ENCODE data around the gene ADAMTS8. TPM values are rescaled to one million over a fixed set of nuclear protein-coding genes. Genes with fewer than 3 reads are reported as not detected.
A peak's percentile ranks its signal among the peaks of the same experiment; 100 is the strongest.

The ADAMTS8 gene
- polyA plus RNA-seq, 2 of the 4 experiments (the other 2 are of a cell fraction): 0.17 to 0.26 TPM

DNA sequence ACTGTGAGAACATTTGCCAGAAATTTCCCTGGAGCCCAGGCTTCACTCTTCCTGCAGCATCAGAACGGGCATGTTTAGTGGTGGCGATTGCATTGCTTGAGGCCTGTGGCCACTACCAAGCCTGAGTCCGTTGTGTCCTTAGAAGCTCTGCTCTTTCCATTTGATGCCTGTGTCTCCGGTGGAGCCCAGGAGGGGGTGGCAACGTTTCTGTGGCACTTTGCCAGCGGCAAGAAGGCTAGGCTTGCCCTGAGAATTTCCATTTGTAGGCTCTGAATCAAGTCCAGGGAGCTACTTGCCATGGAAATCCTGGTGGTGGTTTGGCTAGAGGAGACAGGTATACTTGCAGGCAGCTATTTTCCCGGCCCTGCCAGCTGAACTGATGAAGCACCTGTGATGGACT lies 47.1 kb downstream of the ADAMTS8 start:
- H3K4me1 ChIP-seq: no peaks in the 10 kb centered on the region
- TF ChIP-seq, protein P1, sequence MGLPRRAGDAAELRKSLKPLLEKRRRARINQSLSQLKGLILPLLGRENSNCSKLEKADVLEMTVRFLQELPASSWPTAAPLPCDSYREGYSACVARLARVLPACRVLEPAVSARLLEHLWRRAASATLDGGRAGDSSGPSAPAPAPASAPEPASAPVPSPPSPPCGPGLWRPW (IDR thresholded peaks at IDR 0.05): no peak
- TF ChIP-seq FOSB (CRISPR knock-in tag; IDR thresholded peaks at IDR 0.05) (no peak), SMC3 (IDR thresholded peaks at IDR 0.05) (no peak), FOXS1 (CRISPR knock-in tag; IDR thresholded peaks at IDR 0.05) (no peak), POLR2A (IDR thresholded peaks at IDR 0.05; ENCODE audit: low read length) (no peak), CBX2 (IDR thresholded peaks at IDR 0.05; ENCODE audit: borderline replicate concordance, low read depth) (no peak)
- CTCF ChIA-PET: interaction anchor here (1.3 kb wide), 1 partner anchor 506 kb away, joined by 3 read pairs; no protein-coding TSS in a partner anchor
- no peaks in the 10 kb centered on the region for H3K9me3 ChIP-seq
- FAIRE-seq (no peak), DNase-seq (ENCODE audit: low read depth in 1 of 2, low spot score in 1 of 2) (peak in 1 of 2 experiments; percentile 5), ATAC-seq (no peak)
- 90% methylated on average over 3 of the region's 7 CpGs for WGBS (ENCODE audit: missing lambda C conversion rate)
- H3K4me3 ChIP-seq: no peak overlapping the region
- H3K4me2 ChIP-seq: no peak overlapping the region
- POLR2A ChIA-PET: no interaction called here
- no peak overlapping the region for H3K27ac ChIP-seq

DNA sequence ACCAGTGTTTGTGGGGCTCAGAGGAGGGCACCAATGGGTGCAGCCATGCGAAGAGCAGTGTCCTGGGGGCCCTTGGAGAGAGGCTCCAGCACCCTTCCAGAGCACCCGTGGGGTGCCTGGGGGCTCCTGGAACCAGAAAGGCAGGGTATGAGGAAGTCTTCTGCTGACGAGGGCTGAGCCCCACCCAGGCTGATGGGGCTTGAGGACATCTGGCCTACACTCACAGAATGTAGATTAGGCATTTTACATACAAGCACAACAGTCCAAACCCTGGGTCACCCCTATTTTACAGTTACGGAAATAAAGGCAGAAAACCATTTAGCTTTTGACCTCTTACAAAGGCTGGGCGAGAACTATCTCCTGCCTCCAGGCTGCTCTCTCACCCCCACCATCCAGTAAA lies 47.6 kb downstream of the ADAMTS8 start:
- H3K4me2 ChIP-seq: no peak overlapping the region
- ChIA-PET CTCF (no interaction called here), POLR2A (no interaction called here)
- no peak for FAIRE-seq
- no peaks in the 10 kb centered on the region for H3K4me1 ChIP-seq
- no peak for TF ChIP-seq CEBPB (IDR thresholded peaks at IDR 0.05)
- TF ChIP-seq HOXB13 (CRISPR knock-in tag; IDR thresholded peaks at IDR 0.05; ENCODE audit: low read depth): no peak
- TF ChIP-seq GATA3 (IDR thresholded peaks at IDR 0.05; ENCODE audit: borderline replicate concordance): no peak
- TF ChIP-seq ZSCAN20 (CRISPR knock-in tag; IDR thresholded peaks at IDR 0.05): no peak
- TF ChIP-seq BHLHE40 (IDR thresholded peaks at IDR 0.05; ENCODE audit: low read depth, low read length): no peak
- no peak for TF ChIP-seq ZNF302 (CRISPR knock-in tag; IDR thresholded peaks at IDR 0.05)
- TF ChIP-seq POLR2AphosphoS2 (conservative IDR thresholded peaks at IDR 0.05; ENCODE audit: low read length): no peak
- ATAC-seq: no peak
- no peak overlapping the region for H3K4me3 ChIP-seq
- H3K27ac ChIP-seq: no peak overlapping the region
- 75% methylated on average over 2 of the region's 5 CpGs for WGBS (ENCODE audit: missing lambda C conversion rate)
- H3K9me3 ChIP-seq: no peaks in the 10 kb centered on the region
- no peak for DNase-seq (ENCODE audit: low read depth in 1 of 2, low spot score in 1 of 2)

DNA sequence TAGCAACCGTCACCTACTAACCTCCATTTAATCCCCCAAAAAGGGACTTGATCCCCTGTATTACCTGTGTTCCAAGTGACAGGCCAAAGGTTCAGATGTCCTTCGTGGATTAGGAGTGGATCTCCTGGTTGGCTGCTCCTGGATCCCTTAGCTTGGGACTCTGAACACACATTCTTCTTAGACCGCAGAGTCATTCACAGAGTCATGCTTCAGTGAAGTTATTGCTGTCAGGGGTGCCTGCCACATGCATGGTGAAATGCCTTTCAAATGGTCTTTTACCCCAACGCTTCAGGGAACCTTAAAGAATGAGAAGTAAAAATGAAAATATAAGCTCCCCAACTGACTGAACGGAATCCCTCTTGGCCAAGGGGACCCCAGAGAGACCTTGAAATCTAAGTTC lies 49.1 kb downstream of the ADAMTS8 start:
- WGBS (ENCODE audit: missing lambda C conversion rate): 66% methylated on average over 5 of the region's 5 CpGs
- no peak overlapping the region for H3K4me2 ChIP-seq
- H3K9me3 ChIP-seq: no peaks in the 10 kb centered on the region
- TF ChIP-seq CHD4 (IDR thresholded peaks at IDR 0.05; ENCODE audit: borderline replicate concordance) (no peak), ZSCAN20 (CRISPR knock-in tag; IDR thresholded peaks at IDR 0.05) (no peak), RFX5 (IDR thresholded peaks at IDR 0.05) (no peak), CHD2 (IDR thresholded peaks at IDR 0.05; ENCODE audit: low read length, partially characterized antibody) (no peak), TFCP2L1 (CRISPR knock-in tag; IDR thresholded peaks at IDR 0.05) (no peak), NFE2L2 (conservative IDR thresholded peaks at IDR 0.05; ENCODE audit: low read length) (no peak), JUNB (IDR thresholded peaks at IDR 0.05) (no peak), RCOR1 (IDR thresholded peaks at IDR 0.05; ENCODE audit: low read depth, low read length) (no peak), RNF2 (IDR thresholded peaks at IDR 0.05; ENCODE audit: borderline replicate concordance, low read depth) (no peak), CBX8 (IDR thresholded peaks at IDR 0.05) (no peak), CEBPB (IDR thresholded peaks at IDR 0.05) (no peak), FOSB (CRISPR knock-in tag; IDR thresholded peaks at IDR 0.05) (no peak), EHF (CRISPR knock-in tag; IDR thresholded peaks at IDR 0.05) (no peak), MYC (IDR thresholded peaks at IDR 0.05; ENCODE audit: borderline replicate concordance, low read length) (no peak), PHF8 (IDR thresholded peaks at IDR 0.05; ENCODE audit: borderline replicate concordance, low read depth) (no peak), ZC3H11A (IDR thresholded peaks at IDR 0.05) (no peak)
- TF ChIP-seq, protein P2, sequence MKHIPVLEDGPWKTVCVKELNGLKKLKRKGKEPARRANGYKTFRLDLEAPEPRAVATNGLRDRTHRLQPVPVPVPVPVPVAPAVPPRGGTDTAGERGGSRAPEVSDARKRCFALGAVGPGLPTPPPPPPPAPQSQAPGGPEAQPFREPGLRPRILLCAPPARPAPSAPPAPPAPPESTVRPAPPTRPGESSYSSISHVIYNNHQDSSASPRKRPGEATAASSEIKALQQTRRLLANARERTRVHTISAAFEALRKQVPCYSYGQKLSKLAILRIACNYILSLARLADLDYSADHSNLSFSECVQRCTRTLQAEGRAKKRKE (CRISPR knock-in tag; IDR thresholded peaks at IDR 0.05; ENCODE audit: low read depth): no peak
- H3K4me1 ChIP-seq: no peaks in the 10 kb centered on the region
- no peak overlapping the region for H3K4me3 ChIP-seq
- DNase-seq (ENCODE audit: low read depth in 1 of 2, low spot score in 1 of 2) (no peak), FAIRE-seq (no peak), ATAC-seq (no peak)
- ChIA-PET CTCF (interaction anchor here (1.0 to 1.4 kb wide), 2 partner anchors 11 to 167 kb away, joined by 3 read pairs; no protein-coding TSS in a partner anchor), POLR2A (no interaction called here)
- no peak overlapping the region for H3K27ac ChIP-seq

All from A549 (cell line).